Central memory CD4-positive, alpha-beta T cell (primary cell): ENCODE results near the gene KIAA1191.

Source experiments
- DNase-seq: peaks from one replicate; pipeline ENCODE4 v3.0.0; 2022

Gene KIAA1191

DNA sequence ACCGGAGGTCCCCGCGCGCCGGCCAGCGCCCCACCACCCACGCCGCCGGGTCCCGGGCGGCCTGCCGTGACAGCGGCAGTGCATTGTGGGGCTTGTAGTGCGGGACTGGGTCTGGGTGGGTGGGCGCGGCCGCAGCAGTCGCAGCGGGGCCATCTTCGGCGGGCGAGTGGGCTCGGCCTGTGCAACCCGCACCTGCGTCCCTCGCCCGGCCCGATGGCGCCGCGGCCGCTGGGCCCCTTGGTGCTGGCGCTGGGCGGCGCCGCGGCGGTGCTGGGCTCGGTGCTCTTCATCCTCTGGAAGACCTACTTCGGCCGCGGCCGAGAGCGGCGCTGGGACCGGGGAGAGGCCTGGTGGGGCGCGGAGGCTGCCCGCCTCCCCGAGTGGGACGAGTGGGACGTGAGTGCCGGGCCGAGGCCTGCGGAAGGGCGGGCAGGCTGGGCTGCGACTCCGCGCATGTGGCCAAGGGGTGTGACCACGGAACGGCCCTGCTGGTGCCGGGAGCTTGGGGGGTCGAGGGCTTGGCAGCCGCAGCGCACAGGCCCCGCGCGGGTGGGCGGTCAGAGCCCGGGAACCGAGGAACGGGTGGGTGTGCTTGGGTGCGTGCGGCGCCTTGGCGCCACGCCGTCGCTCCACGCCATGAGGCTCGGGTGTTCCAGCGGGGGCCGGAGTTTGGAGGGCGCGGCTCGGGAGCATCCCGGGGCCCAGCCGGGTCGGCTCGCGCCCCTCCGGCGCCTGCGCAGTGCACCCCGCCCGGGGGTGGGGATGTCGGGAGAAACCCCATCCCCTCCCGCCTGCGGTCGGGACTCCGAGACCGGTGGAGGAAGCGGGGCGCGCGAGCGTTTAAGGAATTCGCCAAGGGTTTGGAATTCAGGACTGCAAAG, 4.0 kb upstream of the KIAA1191 start, which contains the start of gene ARL10:
Gene ARL10 (plus strand): TSS at position 137 of the 881 bp plus-strand sequence. CDS start 77 bp downstream, at position 214.
- DNase-seq = peak; percentile 43

DNA sequence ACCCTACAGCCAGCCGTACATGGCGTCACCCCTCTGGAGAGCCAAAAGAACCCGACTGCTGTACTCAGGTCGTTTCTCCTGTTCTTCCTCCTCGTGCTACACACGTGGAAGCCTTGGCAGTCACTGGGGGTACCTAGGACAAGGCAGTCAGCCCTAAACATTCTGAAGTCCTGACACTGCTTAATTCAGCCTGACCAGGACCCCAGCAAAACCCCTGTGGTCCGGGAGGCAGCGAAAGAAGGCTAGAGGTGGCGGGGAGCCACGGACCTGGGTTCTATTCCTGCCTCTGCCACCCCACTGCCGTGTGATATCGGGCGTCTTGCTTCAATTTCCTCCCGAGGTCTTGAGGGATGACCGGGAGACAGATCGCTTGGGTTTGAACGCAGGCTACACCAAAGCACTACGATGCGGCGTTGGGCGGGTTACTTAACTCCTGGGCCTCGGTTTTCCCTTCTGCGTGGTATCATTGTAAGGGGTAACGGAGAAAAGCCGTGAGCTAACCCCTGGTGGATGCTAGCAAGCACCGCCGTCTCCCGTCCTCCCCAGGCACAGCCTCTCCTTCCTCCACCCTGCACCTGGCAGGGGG, 3.3 kb upstream of the KIAA1191 start:
- DNase-seq = no peak

DNA sequence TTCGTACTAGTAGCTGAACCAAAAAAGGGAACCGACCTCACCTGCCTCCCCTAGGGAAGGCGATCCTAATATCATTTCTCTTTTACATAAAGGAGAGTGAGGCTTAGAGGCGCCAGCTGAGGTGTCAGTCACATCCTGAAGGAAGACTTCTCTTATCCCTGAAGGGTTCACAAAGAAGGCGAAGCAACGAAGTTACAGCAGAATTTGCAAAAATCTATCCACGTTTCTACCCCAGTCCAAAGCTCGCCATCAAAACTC, 598 bp upstream of the KIAA1191 start:
- DNase-seq = no peak

GRCh38 chr5:176360894-176361436, 599 bp downstream of the KIAA1191 start:
- no peak for DNase-seq

DNA sequence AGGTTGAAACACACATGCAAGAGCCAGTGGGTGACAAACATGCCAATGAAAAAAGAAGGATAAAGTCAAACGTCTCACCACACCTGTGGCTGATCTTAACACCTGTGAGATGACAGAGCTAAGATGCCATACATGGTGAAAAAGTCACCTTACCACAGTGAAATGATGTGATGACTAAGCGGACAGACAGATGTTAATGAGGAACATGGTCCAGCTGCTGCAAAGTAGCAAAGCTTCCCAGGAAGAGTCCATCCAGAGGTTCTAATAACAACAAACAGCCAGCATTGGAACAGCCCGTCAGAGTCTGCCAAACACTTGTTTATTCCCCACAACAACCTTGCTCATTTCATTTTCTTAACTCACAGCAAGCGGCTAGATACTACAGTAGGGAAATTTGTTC, 1.9 kb downstream of the KIAA1191 start:
- no peak for DNase-seq

- no peak for DNase-seq
Observed at GRCh38 chr5:176356179-176356566, 5.4 kb downstream of the KIAA1191 start.

DNA sequence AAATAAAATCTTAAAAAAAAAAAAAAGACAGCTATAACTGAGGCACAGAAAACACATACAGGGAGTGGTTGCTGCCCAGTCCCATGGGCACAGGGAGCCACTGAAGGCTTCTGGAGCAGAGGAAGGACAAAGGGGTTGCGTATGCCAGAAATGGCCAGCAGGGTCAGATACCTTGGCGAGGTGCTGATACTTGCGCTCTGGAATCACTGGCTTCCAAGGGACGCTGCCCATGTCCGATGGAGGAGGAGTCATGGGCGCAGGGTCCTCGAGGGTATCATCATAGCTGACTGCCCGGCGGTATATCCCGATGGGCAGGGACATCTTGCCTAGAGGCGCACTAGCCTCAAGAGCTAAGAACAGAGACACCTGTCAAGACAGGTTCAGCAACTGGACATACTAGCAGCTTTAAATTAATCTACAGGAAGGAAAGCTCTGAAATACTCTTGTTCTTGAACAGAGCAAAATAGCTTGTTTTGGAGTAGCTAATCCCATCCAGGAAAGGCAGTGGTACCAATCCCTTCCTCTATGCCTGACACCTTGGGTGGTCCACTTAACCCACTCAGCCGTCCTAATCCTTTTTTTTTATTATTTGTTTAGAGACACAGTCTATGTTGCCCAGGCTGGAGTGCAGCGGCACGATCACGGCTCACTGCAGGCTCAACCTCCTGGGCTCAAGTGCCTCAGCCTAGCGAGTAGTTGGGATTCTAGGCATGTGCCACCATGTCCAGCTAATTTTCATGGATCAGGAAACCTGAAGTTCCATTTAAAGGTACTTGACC, 6.0 kb downstream of the KIAA1191 start:
- no peak for DNase-seq

DNA sequence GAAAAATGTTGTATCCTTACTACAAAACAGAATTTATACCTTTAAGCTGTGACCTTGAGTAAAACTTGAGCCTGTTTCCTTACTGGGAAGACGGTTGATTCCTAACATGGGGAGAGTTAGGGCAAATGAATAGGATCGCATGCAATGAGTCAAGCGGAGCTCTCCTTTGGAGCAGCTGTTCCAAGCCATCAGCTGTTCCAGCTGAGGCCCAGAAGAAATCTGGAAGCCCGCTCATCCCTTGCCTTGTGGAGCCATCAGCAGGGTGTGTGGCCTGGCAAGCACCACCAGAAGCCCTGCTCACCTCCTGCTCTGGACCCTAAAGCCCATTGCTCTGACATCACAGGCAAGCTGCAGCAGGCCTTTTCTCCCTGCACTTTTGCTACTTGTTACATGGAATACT, 8.0 kb downstream of the KIAA1191 start:
- DNase-seq = no peak

- no peak for DNase-seq
Observed at GRCh38 chr5:176352116-176352878, 9.3 kb downstream of the KIAA1191 start.

DNA sequence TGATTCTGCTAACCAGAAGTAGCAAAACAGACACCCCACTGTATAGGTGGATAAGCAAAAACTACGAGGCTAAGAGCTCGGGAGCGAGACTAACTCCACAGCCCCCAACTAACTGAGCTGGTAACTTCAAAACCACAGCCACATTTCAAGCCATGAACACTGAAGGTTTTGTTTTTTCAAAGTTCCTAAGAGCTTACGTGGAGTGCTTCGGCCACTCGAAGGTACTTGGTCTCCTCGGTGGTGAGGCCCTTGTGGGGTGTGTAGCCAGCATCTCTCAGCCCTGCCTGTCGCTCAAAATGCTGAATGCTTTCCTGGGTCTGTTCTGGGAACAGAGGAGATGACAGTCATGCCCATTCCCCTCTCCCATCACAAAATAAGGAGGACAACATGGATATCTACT, 11.1 kb downstream of the KIAA1191 start:
- no peak for DNase-seq

DNA sequence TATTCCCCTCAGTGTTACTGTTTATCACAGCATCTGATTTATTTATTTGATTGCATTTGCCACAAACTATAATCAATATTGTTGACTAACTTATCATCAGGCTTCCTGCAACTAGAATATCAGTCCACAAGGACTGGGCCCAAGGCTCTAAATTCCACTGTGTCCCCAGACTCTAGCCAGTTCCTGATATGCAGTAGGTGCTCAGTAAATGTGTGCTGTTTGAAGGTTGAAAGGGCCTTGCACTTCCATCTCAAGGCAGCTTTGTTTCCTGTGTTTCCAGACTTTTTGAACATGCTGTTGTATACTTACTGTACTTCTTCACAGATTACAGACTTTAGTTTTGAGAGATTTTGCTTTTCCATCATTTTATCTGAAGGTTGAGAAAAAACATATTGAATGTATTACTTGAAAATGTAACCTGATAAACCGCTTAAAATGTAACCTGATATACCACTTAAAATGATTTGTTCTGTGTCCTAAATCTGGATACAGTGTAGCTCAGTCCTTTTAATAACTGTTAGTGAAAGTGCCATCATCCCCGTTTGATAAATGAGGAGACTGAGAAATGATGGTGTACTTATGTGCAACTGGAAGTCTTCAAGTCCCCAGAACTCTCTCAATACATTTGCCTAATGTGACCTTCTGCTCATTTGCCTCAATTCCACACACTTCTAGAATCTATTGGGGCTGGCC, 18.7 kb downstream of the KIAA1191 start:
- DNase-seq = no peak

GRCh38 chr5:176342158-176342483, 19.4 kb downstream of the KIAA1191 start:
- DNase-seq = no peak

DNA sequence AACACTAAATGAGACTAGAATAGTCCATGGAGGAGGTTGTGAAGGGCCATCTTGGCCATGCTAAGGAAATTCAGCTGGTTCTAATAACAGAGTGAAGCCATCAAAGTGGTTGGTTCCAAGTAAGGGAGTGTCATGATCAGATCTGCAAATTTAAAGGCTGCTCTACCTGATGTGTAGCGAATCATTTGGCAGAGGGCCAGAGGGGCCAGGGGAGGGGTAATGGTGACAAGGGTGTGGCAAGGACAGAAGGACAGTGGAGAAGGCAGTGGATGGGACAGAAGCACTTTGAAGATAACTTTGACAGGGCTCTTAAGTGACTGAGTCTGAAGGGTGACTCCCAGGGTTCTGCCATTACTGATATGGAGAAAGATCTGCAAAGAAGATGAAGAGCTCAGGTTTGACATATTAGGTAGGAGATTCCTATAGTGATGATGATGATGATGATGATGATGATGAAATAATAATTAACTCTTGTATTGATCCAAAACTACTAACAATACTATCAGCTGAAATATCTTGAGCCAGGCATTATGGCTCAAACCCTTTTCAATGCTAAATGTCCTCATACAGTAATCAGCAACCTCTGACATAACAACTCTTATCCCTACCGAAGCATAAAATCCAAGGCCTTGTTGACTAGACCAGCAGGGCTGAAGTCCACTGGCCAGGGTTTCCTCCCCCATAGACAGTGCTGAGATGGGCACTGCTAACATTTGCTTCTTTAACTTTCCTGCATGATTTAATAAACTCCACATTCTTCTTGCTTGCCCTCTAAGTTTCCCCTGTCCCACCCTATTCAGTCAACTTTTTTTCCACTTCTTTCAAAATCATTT, 20.0 kb downstream of the KIAA1191 start:
- no peak for DNase-seq

GRCh38 chr5:176339304-176339703, 22.3 kb downstream of the KIAA1191 start:
- DNase-seq = no peak

GRCh38 chr5:176337913-176338312, 23.7 kb downstream of the KIAA1191 start:
- DNase-seq = no peak

DNA sequence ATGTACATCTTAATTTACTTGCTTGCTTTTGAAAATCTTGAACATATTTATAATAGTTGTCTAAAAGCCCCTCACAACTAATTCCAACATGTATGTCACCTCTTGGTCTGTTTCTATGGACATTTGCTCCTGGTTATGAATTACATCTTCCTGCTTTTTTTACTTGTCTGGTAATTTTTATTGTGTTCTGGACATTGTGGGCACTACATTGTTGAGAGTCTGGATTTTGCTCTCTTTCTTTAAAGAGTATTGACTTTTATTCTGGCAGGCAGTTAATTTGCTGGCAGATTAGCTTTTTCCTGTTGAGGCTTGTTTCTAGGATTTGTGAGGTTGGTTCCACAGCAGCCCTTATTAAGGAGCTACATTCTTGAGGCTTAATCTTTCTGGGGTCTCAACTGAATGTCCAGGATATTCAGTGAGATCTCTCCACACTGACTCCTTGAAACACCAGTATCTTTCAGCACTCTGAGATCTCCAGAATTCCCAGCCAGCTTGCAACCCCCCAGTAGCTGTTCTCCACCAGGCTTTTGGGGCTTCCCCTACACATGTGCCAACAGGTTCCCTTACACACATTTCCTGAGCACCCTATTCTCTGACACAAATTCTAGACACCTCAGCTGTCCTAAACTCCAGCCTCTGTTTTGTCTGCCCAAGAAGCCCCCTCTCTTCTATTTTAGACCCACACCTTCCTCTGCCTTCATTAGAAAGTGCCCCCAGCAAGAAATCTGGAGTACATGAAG, 27.4 kb downstream of the KIAA1191 start:
- no peak for DNase-seq

DNA sequence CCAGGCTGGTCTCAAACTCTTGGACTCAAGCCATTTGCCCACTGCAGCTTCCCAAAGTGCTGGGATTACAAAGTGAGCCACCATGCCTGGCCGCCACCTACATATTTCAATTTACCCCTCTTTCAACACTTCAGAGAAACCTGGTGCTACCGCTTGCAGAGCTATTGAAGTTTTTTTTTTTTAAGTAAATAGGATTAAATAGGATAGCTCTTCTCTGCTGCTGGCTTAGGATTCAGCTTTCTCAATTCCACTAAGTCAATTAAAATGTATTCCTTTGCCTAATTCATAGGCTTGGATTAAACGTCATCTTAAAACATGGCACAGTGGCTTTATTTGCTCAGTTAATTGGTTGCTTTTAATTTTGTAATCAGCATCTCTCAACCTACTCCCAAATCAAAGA, 41.0 kb downstream of the KIAA1191 start:
- DNase-seq = no peak

DNA sequence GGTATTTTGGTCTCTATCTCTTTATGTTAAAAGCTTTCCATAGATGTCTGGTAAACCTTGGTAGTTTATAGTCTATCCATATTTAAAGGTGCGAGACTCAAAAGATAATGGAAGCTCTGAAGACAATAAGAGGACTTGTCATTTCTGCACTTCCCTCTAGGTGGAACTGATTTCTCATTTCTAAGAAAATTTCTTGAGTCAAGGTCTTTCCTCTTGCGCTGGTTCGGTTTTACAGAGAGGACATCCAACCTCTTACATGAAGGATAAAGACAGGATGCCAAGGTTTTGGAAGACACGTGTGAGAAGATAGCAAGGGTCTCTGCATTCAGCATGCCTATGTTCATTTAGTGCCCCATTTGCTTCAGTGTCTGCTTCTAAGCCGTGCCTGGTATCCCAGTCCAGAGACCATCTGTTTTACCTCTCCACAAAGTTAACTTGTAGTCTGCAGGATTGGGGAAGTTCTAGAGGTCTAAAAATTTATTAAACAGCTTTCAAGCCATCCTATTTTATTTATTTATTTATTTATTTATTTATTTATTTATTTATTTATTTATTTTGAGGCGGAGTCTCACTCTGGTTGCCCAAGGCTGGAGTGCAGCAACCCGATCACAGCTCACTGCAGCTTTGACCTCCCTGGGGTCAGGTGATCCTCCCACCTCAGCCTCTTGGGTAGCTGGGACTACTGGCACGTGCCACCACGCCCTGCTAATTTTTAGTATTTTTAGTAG, 41.6 kb downstream of the KIAA1191 start:
- no peak for DNase-seq

DNA sequence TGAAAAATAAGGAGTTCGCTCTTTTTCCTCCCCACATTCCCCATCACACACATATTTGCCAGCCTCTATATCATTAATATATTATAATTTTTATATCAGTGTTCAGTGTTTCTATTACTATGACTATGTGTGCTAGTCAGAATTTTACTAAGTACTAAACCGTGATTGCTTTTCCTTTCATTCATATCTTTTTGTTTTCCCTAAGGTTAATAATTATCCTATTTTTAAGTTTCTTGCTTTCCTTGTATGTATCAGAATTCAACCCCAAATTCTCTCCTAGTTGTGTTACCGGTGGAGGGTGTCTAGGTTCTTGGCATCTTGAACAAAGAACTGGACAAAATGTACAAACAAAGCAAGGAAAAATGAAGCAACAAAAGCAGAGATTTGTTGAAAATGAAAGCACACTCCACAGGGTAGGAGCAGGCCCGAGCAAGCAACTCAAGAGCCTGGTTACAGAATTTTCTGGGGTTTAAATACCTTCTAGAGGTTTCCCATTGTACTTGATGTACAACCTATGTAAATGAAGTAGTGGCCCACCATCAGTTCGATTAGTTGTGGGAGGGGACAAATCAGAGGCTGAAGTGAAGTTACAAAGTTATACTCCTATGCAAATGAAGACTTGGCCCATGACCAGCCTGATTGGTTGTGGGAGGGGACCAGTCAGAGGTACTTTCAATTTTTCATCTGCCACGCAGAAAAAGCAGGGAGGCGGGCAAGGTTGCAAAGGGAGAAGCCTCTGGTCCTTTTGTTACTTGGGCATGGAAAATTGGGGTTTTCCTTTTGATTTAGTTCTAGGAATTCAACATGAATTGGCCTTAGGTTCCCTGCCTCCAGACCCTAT, 43.8 kb downstream of the KIAA1191 start:
- no peak for DNase-seq
